CD4-positive, alpha-beta T cell (primary cell): ENCODE data around the gene EML6. TPM values are rescaled to one million over a fixed set of nuclear protein-coding genes. Genes with fewer than 3 reads are reported as not detected.

ENCODE experiments used
- ATAC-seq: fragments of 200-7000 bp; cut with Tn5 transposase; one replicate; pipeline ENCODE4 v1.10.0; 2022; ENCODE audit warnings: mild to moderate bottlenecking; ENCODE audit not compliant: poor library complexity
- CTCF ChIA-PET: fragments of 350-600 bp; sonication (Branson Sonifier 250); formaldehyde crosslinking; loops from one replicate; lab custom pipeline; 2021; ENCODE audit warnings: antibody characterized with exemption, inconsistent platforms; lab: Charles Lee
- POLR2A ChIA-PET: fragments of 350-600 bp; sonication (Branson Sonifier 250); formaldehyde crosslinking; loops from one replicate; lab custom pipeline; 2021; ENCODE audit warnings: antibody characterized with exemption, inconsistent platforms; lab: Charles Lee
- DNase-seq, 14 experiments: peaks; one replicate each; pipeline ENCODE4 v3.0.0-alpha.2; 2013 to 2020; ENCODE audit warnings: mixed read lengths in 2 of 14
- H3K27ac ChIP-seq, 2 donors: one replicate each; pipeline versions ENCODE4 v1.5.1 to v1.7.0; 2013; ENCODE audit warnings: low read length in 2 of 2, low read depth in 1 of 2, mild to moderate bottlenecking in 1 of 2
- H3K27me3 ChIP-seq, 2 experiments: 1 replicate in 1 of 2; 2 replicates in 1 of 2; pipeline versions ENCODE4 v1.6.1 to v1.7.0; 2013; ENCODE audit warnings: low read length in 2 of 2, control low read depth in 1 of 2, mild to moderate bottlenecking in 1 of 2, moderate library complexity in 1 of 2; ENCODE audit not compliant: insufficient read depth in 2 of 2, control insufficient read depth in 1 of 2
- H3K36me3 ChIP-seq: one replicate; pipeline ENCODE4 v1.6.1; 2013; ENCODE audit warnings: low read length, control low read depth; ENCODE audit not compliant: insufficient read depth
- H3K4me1 ChIP-seq: one replicate; pipeline ENCODE4 v1.6.1; 2013; ENCODE audit warnings: low read length, control low read depth; ENCODE audit not compliant: insufficient read depth
- H3K4me3 ChIP-seq: one replicate; pipeline ENCODE4 v1.5.1; 2013; ENCODE audit warnings: mild to moderate bottlenecking, low read length, moderate library complexity
- H3K9me3 ChIP-seq, 2 experiments: 1 replicate in 1 of 2; 2 replicates in 1 of 2; pipeline versions ENCODE4 v1.6.1 to v1.7.0; 2013; ENCODE audit warnings: low read length in 2 of 2, mild to moderate bottlenecking in 2 of 2, control low read depth in 1 of 2, moderate library complexity in 1 of 2; ENCODE audit not compliant: control insufficient read depth in 1 of 2, insufficient read depth in 1 of 2
- H3K27ac Mint-ChIP-seq: one replicate; pipeline ENCODE4 v1.8.0; 2020; ENCODE audit warnings: mixed read lengths
- H3K27me3 Mint-ChIP-seq: one replicate; pipeline ENCODE4 v1.8.0; 2021; ENCODE audit warnings: mixed read lengths
- H3K36me3 Mint-ChIP-seq: one replicate; pipeline ENCODE4 v1.8.0; 2021; ENCODE audit warnings: low read depth, mixed read lengths
- H3K4me1 Mint-ChIP-seq: one replicate; pipeline ENCODE4 v1.8.0; 2021; ENCODE audit warnings: low read depth, mixed read lengths
- H3K4me3 Mint-ChIP-seq: one replicate; pipeline ENCODE4 v1.8.0; 2020; ENCODE audit warnings: mild to moderate bottlenecking, mixed read lengths
- H3K9me3 Mint-ChIP-seq: one replicate; pipeline ENCODE4 v1.8.0; 2020; ENCODE audit warnings: mixed read lengths
- intact Hi-C, 2 experiments: fragments of 100-400 bp; cut with DNase I in 1 of 2; cut with micrococcal nuclease in 1 of 2; formaldehyde crosslinking; loops; one replicate each; pipeline versions ENCODE4 v1.15.1 to v1.9.0; 2023 to 2025; cut with DNase I, micrococcal nuclease
- total RNA-seq, 174 experiments: library from RNA in 2 of 174; stranded (reverse) in 2 of 174; gene quantifications; one replicate each; pipeline ENCODE4 v1.2.3 and lab custom pipeline; 2021 to 2026
- TF ChIP-seq, protein P1 (sequence below): fragments of 200-600 bp; IDR thresholded peaks from one replicate; pipeline ENCODE4 v1.8.0; 2022; ENCODE audit warnings: antibody characterized with exemption, mild to moderate bottlenecking

Gene EML6
- total RNA-seq, 2 experiments from 2014 or later = 0.22 to 0.34 TPM

GRCh38 chr2:54676656-54677055, 46.8 kb upstream of the EML6 start:
- no peak overlapping the region for H3K27ac Mint-ChIP-seq

GRCh38 chr2:54677476-54678265, 45.8 kb upstream of the EML6 start:
- no peaks in the 10 kb centered on the region for H3K27me3 Mint-ChIP-seq
- CTCF ChIA-PET = interaction anchor here (1.0 kb wide), 1 partner anchor 12 kb away, joined by 3 read pairs; no protein-coding TSS in a partner anchor
- Histone ChIP-seq H3K36me3 (no peaks in the 10 kb centered on the region), H3K4me3 (no peak overlapping the region), H3K27me3 (no peaks in the 10 kb centered on the region), H3K9me3 (no peaks in the 10 kb centered on the region), H3K27ac (no peak overlapping the region), H3K4me1 (peaks cover 17% of the 10 kb centered on the region)
- ATAC-seq (no peak), DNase-seq (no peak)
- intact Hi-C loops = no loop called here
- no peak overlapping the region for H3K4me3 Mint-ChIP-seq
- TF ChIP-seq, protein P1, sequence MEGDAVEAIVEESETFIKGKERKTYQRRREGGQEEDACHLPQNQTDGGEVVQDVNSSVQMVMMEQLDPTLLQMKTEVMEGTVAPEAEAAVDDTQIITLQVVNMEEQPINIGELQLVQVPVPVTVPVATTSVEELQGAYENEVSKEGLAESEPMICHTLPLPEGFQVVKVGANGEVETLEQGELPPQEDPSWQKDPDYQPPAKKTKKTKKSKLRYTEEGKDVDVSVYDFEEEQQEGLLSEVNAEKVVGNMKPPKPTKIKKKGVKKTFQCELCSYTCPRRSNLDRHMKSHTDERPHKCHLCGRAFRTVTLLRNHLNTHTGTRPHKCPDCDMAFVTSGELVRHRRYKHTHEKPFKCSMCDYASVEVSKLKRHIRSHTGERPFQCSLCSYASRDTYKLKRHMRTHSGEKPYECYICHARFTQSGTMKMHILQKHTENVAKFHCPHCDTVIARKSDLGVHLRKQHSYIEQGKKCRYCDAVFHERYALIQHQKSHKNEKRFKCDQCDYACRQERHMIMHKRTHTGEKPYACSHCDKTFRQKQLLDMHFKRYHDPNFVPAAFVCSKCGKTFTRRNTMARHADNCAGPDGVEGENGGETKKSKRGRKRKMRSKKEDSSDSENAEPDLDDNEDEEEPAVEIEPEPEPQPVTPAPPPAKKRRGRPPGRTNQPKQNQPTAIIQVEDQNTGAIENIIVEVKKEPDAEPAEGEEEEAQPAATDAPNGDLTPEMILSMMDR = no peak
- H3K27ac Mint-ChIP-seq = no peak overlapping the region
- no peaks in the 10 kb centered on the region for H3K36me3 Mint-ChIP-seq
- peaks cover 29% of the 10 kb centered on the region for H3K4me1 Mint-ChIP-seq
- H3K9me3 Mint-ChIP-seq = no peaks in the 10 kb centered on the region
- POLR2A ChIA-PET = no interaction called here

More at GRCh38 chr2:54676656-54677055, 46.8 kb upstream of the EML6 start:
- Mint-ChIP-seq H3K9me3 (no peaks in the 10 kb centered on the region), H3K4me3 (no peak overlapping the region), H3K4me1 (peaks cover 30% of the 10 kb centered on the region), H3K36me3 (peaks cover 6% of the 10 kb centered on the region), H3K27me3 (no peaks in the 10 kb centered on the region)
- Histone ChIP-seq H3K27me3 (no peaks in the 10 kb centered on the region), H3K9me3 (no peaks in the 10 kb centered on the region), H3K36me3 (no peaks in the 10 kb centered on the region), H3K4me1 (peaks cover 17% of the 10 kb centered on the region), H3K4me3 (no peak overlapping the region), H3K27ac (no peak overlapping the region)
- POLR2A ChIA-PET = no interaction called here
- DNase-seq (no peak), ATAC-seq (no peak)
- CTCF ChIA-PET = no interaction called here
- intact Hi-C loops = no loop called here
- TF ChIP-seq, protein P1 = no peak

GRCh38 chr2:54678719-54679118, 44.7 kb upstream of the EML6 start:
- Mint-ChIP-seq H3K36me3 (no peaks in the 10 kb centered on the region), H3K9me3 (no peaks in the 10 kb centered on the region), H3K27ac (no peak overlapping the region), H3K27me3 (no peaks in the 10 kb centered on the region), H3K4me1 (peaks cover 18% of the 10 kb centered on the region), H3K4me3 (no peak overlapping the region)
- H3K9me3 ChIP-seq = no peaks in the 10 kb centered on the region
- intact Hi-C loops = no loop called here
- POLR2A ChIA-PET = no interaction called here
- no peaks in the 10 kb centered on the region for H3K27me3 ChIP-seq
- ATAC-seq (no peak), DNase-seq (no peak)
- H3K27ac ChIP-seq = no peak overlapping the region
- H3K36me3 ChIP-seq = no peaks in the 10 kb centered on the region
- H3K4me3 ChIP-seq = no peak overlapping the region
- TF ChIP-seq, protein P1 = no peak
- H3K4me1 ChIP-seq = peaks cover 10% of the 10 kb centered on the region
- CTCF ChIA-PET = no interaction called here
